CD4-positive, CD25-positive, alpha-beta regulatory T cell (primary cell): ENCODE data around the gene BMP8B. TPM values are rescaled to one million over a fixed set of nuclear protein-coding genes. Genes with fewer than 3 reads are reported as not detected.
"Not testable (repeated sequence)": the region's sequence is repeated elsewhere in the genome, so short reads cannot be mapped to it uniquely, and the experiment has no call there.

Source experiments
- ATAC-seq, 2 donors: fragments of 150-1000 bp; cut with Tn5 transposase; one replicate each; pipeline ENCODE4 v1.10.0; 2021; ENCODE audit warnings: low read depth in 2 of 2, moderate number of reproducible peaks in 2 of 2, moderate library complexity in 1 of 2
- DNase-seq, 3 donors: peaks; one replicate each; pipeline versions ENCODE4 v3.0.0 to v3.0.0-alpha.2; 2012 to 2022; ENCODE audit warnings: mixed read lengths in 1 of 3
- H3K27ac ChIP-seq: one replicate; pipeline ENCODE4 v1.7.0; 2013; ENCODE audit warnings: mild to moderate bottlenecking, low read length; ENCODE audit not compliant: insufficient read depth, poor library complexity, severe bottlenecking
- H3K27me3 ChIP-seq: one replicate; pipeline ENCODE4 v1.7.0; 2013; ENCODE audit warnings: low read length; ENCODE audit not compliant: control insufficient read depth, insufficient read depth
- H3K36me3 ChIP-seq: one replicate; pipeline ENCODE4 v1.7.0; 2013; ENCODE audit warnings: mild to moderate bottlenecking, low read length, moderate library complexity; ENCODE audit not compliant: control insufficient read depth, insufficient read depth
- H3K4me1 ChIP-seq: 2 replicates; pipeline ENCODE4 v1.7.0; 2013; ENCODE audit warnings: mild to moderate bottlenecking, low read length; ENCODE audit not compliant: insufficient read depth, control insufficient read depth, poor library complexity, severe bottlenecking
- H3K4me3 ChIP-seq: one replicate; pipeline ENCODE4 v1.7.0; 2013; ENCODE audit warnings: low read depth, mild to moderate bottlenecking, low read length, moderate library complexity
- H3K9me3 ChIP-seq, 2 experiments: 1 replicate in 1 of 2; 2 replicates in 1 of 2; pipeline ENCODE4 v1.7.0; 2013; ENCODE audit warnings: low read length in 2 of 2, mild to moderate bottlenecking in 1 of 2, moderate library complexity in 1 of 2; ENCODE audit not compliant: control insufficient read depth in 2 of 2
- H3K27ac Mint-ChIP-seq, 3 donors: one replicate each; pipeline ENCODE4 v1.8.0; 2020 to 2022; ENCODE audit warnings: mild to moderate bottlenecking in 3 of 3, mixed read lengths in 3 of 3, moderate library complexity in 2 of 3
- H3K27me3 Mint-ChIP-seq: one replicate; pipeline ENCODE4 v1.8.0; 2022; ENCODE audit warnings: mild to moderate bottlenecking, mixed read lengths
- H3K36me3 Mint-ChIP-seq: one replicate; pipeline ENCODE4 v1.8.0; 2020; ENCODE audit warnings: mixed read lengths
- H3K4me1 Mint-ChIP-seq, 4 donors: one replicate each; pipeline ENCODE4 v1.8.0; 2020 to 2022; ENCODE audit warnings: mixed read lengths in 4 of 4, mild to moderate bottlenecking in 1 of 4
- H3K4me3 Mint-ChIP-seq, 4 donors: one replicate each; pipeline ENCODE4 v1.8.0; 2020 to 2022; ENCODE audit warnings: mild to moderate bottlenecking in 4 of 4, mixed read lengths in 4 of 4, moderate library complexity in 3 of 4
- H3K9me3 Mint-ChIP-seq, 7 donors: one replicate each; pipeline ENCODE4 v1.8.0; 2020 to 2022; ENCODE audit warnings: mixed read lengths in 7 of 7, mild to moderate bottlenecking in 3 of 7, moderate library complexity in 2 of 7
- polyA plus RNA-seq, 4 donors: library from polyadenylated mRNA; unstranded; fragments of 300-500 nt; fragmentation: Illumina TruSeq; gene quantifications; one replicate each; pipeline ENCODE4 v1.2.3, GENCODE V29; 2021
- total RNA-seq: library from RNA; stranded (reverse); gene quantifications from one replicate; pipeline ENCODE4 v1.2.3, GENCODE V29; 2022

BMP8B gene
- total and polyA plus RNA-seq, 5 donors from 2014 or later = 0.05 to 0.39 (median 0.10) TPM; not detected in 1

DNA sequence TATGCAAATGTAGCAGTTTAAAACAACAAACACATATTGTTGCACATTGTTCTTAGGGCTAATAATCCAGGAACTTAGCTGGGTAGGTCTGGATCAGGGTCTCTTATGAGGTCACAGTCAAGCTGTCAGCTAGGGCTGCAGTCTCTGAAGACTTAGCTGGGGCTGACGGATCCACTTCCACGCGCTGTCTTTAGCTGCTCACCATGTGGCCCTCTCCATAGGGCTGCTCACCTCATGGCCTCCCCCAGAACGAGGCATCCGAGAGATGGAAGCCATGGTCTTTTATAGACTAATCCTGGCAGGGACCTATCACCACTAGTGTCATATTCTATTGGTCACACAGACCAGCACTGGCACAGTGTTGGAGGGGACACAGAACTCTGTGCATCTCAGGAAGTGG is 8.8 kb downstream of the BMP8B start:
- no peak overlapping the region for H3K27ac Mint-ChIP-seq
- Histone ChIP-seq H3K4me3 (no peak overlapping the region), H3K4me1 (no peaks in the 10 kb centered on the region), H3K27me3 (no peaks in the 10 kb centered on the region), H3K36me3 (no peaks in the 10 kb centered on the region), H3K27ac (no peak overlapping the region), H3K9me3 (no peaks in the 10 kb centered on the region)
- DNase-seq (no peak), ATAC-seq (no peak)
- no peaks in the 10 kb centered on the region for H3K9me3 Mint-ChIP-seq
- H3K4me3 Mint-ChIP-seq = no peak overlapping the region
- peaks cover 17% of the 10 kb centered on the region for H3K27me3 Mint-ChIP-seq
- no peaks in the 10 kb centered on the region for H3K4me1 Mint-ChIP-seq
- no peaks in the 10 kb centered on the region for H3K36me3 Mint-ChIP-seq

DNA sequence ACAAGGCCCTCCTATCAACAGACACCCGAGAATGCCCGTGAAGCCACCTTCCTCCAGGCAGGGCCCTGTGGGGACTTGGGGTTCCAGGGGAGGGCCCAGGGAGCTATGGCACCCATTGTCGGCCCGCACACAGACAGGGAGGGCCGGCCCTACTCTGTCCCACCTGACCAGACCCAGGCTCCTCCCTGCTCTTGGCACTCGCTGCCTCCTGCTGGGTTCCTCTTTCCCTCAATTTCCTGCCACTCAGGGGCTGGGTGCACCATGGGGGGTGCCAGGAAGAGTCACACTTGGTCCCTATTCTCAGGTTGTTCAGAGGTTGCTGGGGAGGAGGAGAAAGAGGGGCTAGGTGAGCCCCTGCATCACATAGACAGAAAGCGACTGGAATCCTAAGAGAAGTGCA is 9.5 kb downstream of the BMP8B start:
- Histone ChIP-seq H3K9me3 (no peaks in the 10 kb centered on the region), H3K4me3 (no peak overlapping the region), H3K36me3 (no peaks in the 10 kb centered on the region), H3K4me1 (no peaks in the 10 kb centered on the region), H3K27me3 (no peaks in the 10 kb centered on the region), H3K27ac (no peak overlapping the region)
- Mint-ChIP-seq H3K4me3 (no peak overlapping the region), H3K9me3 (no peaks in the 10 kb centered on the region), H3K36me3 (no peaks in the 10 kb centered on the region), H3K4me1 (no peaks in the 10 kb centered on the region), H3K27ac (peak overlapping the region in 1 of 3 donors; percentile 4), H3K27me3 (peaks cover 17% of the 10 kb centered on the region)
- no peak for DNase-seq
- no peak for ATAC-seq

DNA sequence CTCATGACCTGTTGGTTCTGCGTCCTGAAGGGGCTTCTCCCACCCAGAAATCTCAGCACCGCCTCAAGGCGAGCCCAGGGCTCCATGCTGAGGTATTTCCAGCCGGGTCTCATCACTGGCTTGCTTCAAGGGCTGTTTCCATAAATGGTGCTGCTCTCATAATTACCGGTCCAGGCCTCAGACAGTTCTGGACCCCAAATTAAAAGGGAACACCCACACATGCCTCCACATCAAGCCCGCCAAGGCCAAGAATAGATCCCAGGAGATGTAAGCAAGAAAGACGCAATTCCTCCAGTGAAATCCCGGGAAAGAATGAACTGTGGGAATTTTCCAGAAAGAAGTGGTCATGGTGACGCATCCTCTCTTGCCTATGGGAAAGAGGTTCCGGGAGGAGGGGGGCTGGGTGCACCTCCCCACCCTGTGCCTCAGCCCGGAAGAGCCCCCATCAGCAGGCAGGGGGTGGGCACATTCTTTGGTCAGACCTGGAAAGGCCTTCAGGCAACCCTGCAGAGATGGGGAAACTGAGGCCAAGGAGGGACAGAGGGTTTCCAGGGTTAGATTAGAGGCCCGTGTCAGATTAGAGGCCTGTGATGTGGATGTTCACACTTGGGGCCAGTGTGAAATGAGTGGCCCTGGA is 10.1 kb downstream of the BMP8B start:
- H3K4me3 ChIP-seq, ATAC-seq, H3K9me3 ChIP-seq, H3K27me3 ChIP-seq, H3K4me3 Mint-ChIP-seq, H3K27ac ChIP-seq, H3K36me3 Mint-ChIP-seq, H3K4me1 ChIP-seq, H3K9me3 Mint-ChIP-seq, H3K27ac Mint-ChIP-seq, H3K4me1 Mint-ChIP-seq, H3K36me3 ChIP-seq, DNase-seq: not testable (repeated sequence)
- H3K27me3 Mint-ChIP-seq = peaks cover 17% of the 10 kb centered on the region

DNA sequence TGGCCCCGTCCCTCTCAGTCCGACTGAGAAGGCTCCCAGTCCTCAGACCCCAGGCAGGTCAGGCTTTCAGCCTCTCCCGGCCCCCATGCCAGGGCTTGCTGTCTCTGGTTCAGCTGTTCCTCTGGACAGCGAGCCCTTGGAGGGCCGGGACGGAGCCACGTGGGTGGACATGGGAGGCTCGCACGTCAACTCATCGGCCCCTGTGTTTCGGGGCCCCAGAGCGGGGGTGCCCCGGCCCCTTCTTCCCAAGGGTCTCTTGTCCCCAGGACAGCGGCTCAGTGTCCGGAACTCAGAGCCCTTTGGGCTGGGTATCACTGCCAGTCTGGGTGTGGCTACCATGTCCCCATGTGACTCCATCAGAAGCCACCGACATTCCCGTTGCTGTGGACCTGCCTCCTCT is 10.8 kb downstream of the BMP8B start:
- not testable (repeated sequence) for H3K27ac ChIP-seq, H3K4me1 ChIP-seq, H3K9me3 ChIP-seq, H3K27ac Mint-ChIP-seq, H3K4me3 ChIP-seq, DNase-seq, H3K4me1 Mint-ChIP-seq, H3K36me3 Mint-ChIP-seq, H3K27me3 ChIP-seq, H3K4me3 Mint-ChIP-seq, H3K9me3 Mint-ChIP-seq, H3K36me3 ChIP-seq, ATAC-seq
- H3K27me3 Mint-ChIP-seq = peaks cover 16% of the 10 kb centered on the region

DNA sequence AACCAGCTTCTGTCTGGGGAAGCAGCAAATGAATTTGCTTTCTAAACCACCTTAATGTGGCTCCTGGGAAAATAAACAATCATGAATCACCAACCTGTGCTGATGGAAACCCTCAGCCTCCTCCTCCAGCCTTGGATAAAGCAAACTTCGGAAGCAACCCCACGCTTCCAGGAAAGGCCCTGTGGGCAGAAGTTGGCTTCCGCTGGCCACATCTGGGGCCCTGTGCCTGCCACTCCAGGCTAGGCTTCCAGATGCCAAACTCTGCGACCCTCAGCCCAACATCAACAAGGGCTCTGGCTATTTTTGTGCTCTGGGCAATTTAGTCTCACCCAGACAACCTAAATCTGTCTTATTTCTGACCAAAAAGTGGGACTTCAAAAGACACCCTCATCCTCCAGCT is 11.4 kb downstream of the BMP8B start:
- Histone ChIP-seq H3K27me3 (no peaks in the 10 kb centered on the region), H3K4me3 (no peak overlapping the region), H3K27ac (no peak overlapping the region), H3K4me1 (no peaks in the 10 kb centered on the region), H3K36me3 (no peaks in the 10 kb centered on the region), H3K9me3 (no peaks in the 10 kb centered on the region)
- Mint-ChIP-seq H3K36me3 (no peaks in the 10 kb centered on the region), H3K4me3 (no peak overlapping the region), H3K27ac (no peak overlapping the region), H3K4me1 (no peaks in the 10 kb centered on the region), H3K9me3 (no peaks in the 10 kb centered on the region), H3K27me3 (peaks cover 13% of the 10 kb centered on the region)
- no peak for DNase-seq
- ATAC-seq = no peak

DNA sequence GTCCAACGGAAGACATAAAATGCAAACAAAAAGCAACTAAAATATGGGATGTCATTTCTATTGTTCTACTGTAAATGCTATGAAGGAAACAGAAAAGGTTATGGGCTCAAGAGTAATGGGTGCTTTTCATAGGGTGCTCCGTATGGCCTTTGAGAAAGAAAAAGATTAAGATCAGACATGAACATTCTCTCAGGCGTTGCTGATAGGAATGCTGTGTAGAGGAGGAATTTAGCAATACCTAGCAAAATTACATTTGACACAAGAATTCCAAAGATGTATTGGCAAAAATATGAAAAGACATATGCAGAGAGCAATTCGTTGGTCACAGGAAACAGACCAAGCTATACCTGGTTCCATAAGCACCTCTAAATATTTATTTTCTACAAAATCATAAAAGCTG is 11.8 kb downstream of the BMP8B start:
- Mint-ChIP-seq H3K4me3 (no peak overlapping the region), H3K27ac (no peak overlapping the region), H3K36me3 (no peaks in the 10 kb centered on the region), H3K4me1 (no peaks in the 10 kb centered on the region), H3K9me3 (no peaks in the 10 kb centered on the region), H3K27me3 (peaks cover 13% of the 10 kb centered on the region)
- ATAC-seq (no peak), DNase-seq (no peak)
- no peak overlapping the region for H3K27ac ChIP-seq
- H3K4me1 ChIP-seq = no peaks in the 10 kb centered on the region
- H3K27me3 ChIP-seq = no peaks in the 10 kb centered on the region
- H3K9me3 ChIP-seq = no peaks in the 10 kb centered on the region
- H3K4me3 ChIP-seq = no peak overlapping the region
- no peaks in the 10 kb centered on the region for H3K36me3 ChIP-seq

DNA sequence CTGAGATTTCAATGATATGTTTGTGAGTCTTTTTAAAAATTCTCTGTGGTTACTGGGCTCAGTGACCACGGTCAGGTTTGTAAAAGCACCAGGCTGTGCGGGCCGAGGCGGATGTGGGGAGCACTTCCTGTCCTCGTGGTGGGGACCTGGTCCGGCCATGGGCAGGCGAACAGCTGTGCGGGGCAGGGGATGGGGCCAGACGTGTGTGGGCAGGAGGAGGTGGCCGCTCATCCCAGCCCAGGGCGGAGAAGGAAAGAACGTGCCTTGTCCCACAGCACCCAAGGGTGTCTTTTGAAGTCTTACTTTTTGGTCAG is 12.3 kb downstream of the BMP8B start:
- H3K27me3 ChIP-seq = no peaks in the 10 kb centered on the region
- Mint-ChIP-seq H3K27me3 (peaks cover 13% of the 10 kb centered on the region), H3K36me3 (no peaks in the 10 kb centered on the region), H3K4me1 (no peaks in the 10 kb centered on the region), H3K4me3 (no peak overlapping the region), H3K9me3 (no peaks in the 10 kb centered on the region), H3K27ac (no peak overlapping the region)
- H3K9me3 ChIP-seq = no peaks in the 10 kb centered on the region
- no peaks in the 10 kb centered on the region for H3K36me3 ChIP-seq
- no peak overlapping the region for H3K4me3 ChIP-seq
- no peak for DNase-seq
- ATAC-seq = no peak
- no peaks in the 10 kb centered on the region for H3K4me1 ChIP-seq
- no peak overlapping the region for H3K27ac ChIP-seq

DNA sequence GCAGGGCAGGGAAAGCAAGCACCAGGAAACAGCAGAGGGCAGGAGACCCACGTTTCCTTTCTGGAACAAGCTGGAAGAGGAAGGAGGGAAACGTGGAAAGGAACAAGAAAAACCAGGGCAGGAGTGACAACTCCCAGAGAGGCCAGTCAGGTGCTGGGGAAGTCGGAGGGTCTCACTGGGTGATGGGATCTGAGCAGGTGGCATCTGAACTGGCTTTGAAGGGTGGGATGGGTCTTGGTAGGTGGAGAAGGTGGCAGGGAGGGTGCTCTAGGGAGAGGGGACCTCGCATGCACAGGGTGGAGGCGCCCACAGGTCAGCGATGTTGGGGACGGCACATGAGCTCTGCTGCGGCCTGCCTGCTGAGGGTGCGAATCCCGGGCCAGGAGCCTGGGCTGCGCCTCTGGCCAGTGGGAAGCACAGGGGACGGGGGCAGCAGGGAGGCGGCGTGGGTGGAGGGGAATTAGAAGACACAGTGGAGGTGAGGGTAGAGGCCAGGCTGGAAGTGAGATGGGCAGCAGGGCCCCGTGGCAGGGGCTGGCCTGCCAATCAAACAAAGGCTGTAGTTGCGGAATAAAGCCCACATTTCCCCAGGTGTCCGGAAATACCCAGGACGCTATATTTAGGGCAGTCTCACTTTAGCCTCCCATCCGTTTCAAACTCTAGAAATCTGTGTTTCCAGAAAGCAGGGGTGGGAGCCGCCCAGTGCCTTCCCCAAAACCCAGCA is 12.8 kb downstream of the BMP8B start:
- not testable (repeated sequence) for H3K36me3 ChIP-seq, H3K27me3 ChIP-seq, H3K4me3 ChIP-seq, H3K4me1 ChIP-seq, H3K4me1 Mint-ChIP-seq, ATAC-seq, H3K27me3 Mint-ChIP-seq, DNase-seq, H3K27ac ChIP-seq, H3K27ac Mint-ChIP-seq, H3K9me3 ChIP-seq, H3K4me3 Mint-ChIP-seq, H3K36me3 Mint-ChIP-seq, H3K9me3 Mint-ChIP-seq
